K562 (cell line): ENCODE measurements around the gene ZFP36. TPM values are rescaled to one million over a fixed set of nuclear protein-coding genes. Genes with fewer than 3 reads are reported as not detected.

Experiments used
- ATAC-seq: fragments of 200-7000 bp; cut with Tn5 transposase; 3 replicates; pipeline ENCODE4 v1.9.1; 2020; ENCODE audit warnings: moderate library complexity
- BruUV-seq: library from RNA; stranded (reverse); fragments of 400-500 nt; replicated peaks from 2 replicates; lab custom pipeline; 2021; lab: Mats Ljungman, UMichigan
- CTCF ChIA-PET: fragments of 300-600 bp; formaldehyde crosslinking; extraction: SDS; loops from one replicate; lab custom pipeline; 2021; ENCODE audit warnings: low intra/inter-chr PET ratio; lab: Yijun Ruan, JAX
- POLR2A ChIA-PET: fragments of 300-600, 350-650 bp; sonication (Branson Sonifier 250); formaldehyde crosslinking; extraction: SDS; loops from one replicate; lab custom pipeline; 2021; ENCODE audit warnings: antibody characterized with exemption, inconsistent platforms; lab: Yijun Ruan, JAX
- DNase-seq, 4 experiments: peaks; one replicate each; pipeline versions ENCODE4 v3.0.0 to v3.0.0-alpha.2; 2011 to 2018; ENCODE audit warnings: low spot score in 3 of 4, mixed read lengths in 3 of 4; ENCODE audit errors: extremely low read depth in 1 of 4
- FAIRE-seq: peaks from 2 replicates; lab custom pipeline; 2011; peaks lifted over from hg19 to GRCh38; lab: Jason Lieb, UNC
- H2AFZ ChIP-seq: 2 replicates; pipeline ENCODE4 v1.6.0; 2011; ENCODE audit warnings: low read depth, low read length, control low read depth, inconsistent platforms
- H3K27ac ChIP-seq: fragments of 200-600 bp; 3 replicates; pipeline ENCODE4 v1.8.0; 2011; ENCODE audit warnings: low read depth, mild to moderate bottlenecking, control low read depth, inconsistent platforms, low read length, moderate library complexity, mixed read lengths; ENCODE audit errors: extremely low read depth
- H3K27me3 ChIP-seq, 2 experiments: fragments of 300-600 bp in 1 of 2; 2 replicates in 1 of 2; 3 replicates in 1 of 2; pipeline versions ENCODE4 v1.6.0 to v1.8.0; 2011; ENCODE audit warnings: inconsistent platforms in 2 of 2, low read length in 2 of 2, mild to moderate bottlenecking in 1 of 2, mixed read lengths in 1 of 2, moderate library complexity in 1 of 2; ENCODE audit not compliant: control insufficient read depth in 2 of 2, insufficient read depth in 2 of 2
- H3K36me3 ChIP-seq: fragments of 300-600 bp; 3 replicates; pipeline ENCODE4 v1.8.0; 2011; ENCODE audit warnings: mild to moderate bottlenecking, low read length, inconsistent platforms; ENCODE audit not compliant: control insufficient read depth, insufficient read depth
- H3K4me1 ChIP-seq, 2 experiments: fragments of 200-600 bp in 1 of 2; replicated peaks in 1 of 2; 2 replicates in 1 of 2; 3 replicates in 1 of 2; pipeline versions ENCODE4 v1.5.1 to v1.8.0; 2011; ENCODE audit warnings: inconsistent platforms in 2 of 2, low read length in 2 of 2, mild to moderate bottlenecking in 1 of 2, mixed read lengths in 1 of 2, moderate library complexity in 1 of 2; ENCODE audit not compliant: control insufficient read depth in 2 of 2, insufficient read depth in 2 of 2
- H3K4me2 ChIP-seq: 2 replicates; pipeline ENCODE4 v1.6.1; 2011; ENCODE audit warnings: low read length, control low read depth, inconsistent platforms, mixed read lengths; ENCODE audit not compliant: insufficient read depth
- H3K4me3 ChIP-seq: fragments of 200-600 bp; sonication (generic), shearing (Covaris generic); 2 replicates; pipeline ENCODE4 v1.5.1; 2016; ENCODE audit warnings: control low read depth, inconsistent platforms
- H3K79me2 ChIP-seq: fragments of 200-600 bp; 3 replicates; pipeline ENCODE4 v1.8.0; 2011; ENCODE audit warnings: low read length, inconsistent platforms; ENCODE audit not compliant: control insufficient read depth, insufficient read depth
- H3K9ac ChIP-seq, 2 experiments: 2 replicates each; pipeline versions ENCODE4 v1.6.0 to v1.6.1; 2011; ENCODE audit warnings: low read depth in 2 of 2, low read length in 2 of 2, control low read depth in 1 of 2, inconsistent platforms in 1 of 2, mild to moderate bottlenecking in 1 of 2, mixed read lengths in 1 of 2; ENCODE audit not compliant: insufficient read depth in 1 of 2
- H3K9me1 ChIP-seq: one replicate; pipeline ENCODE4 v1.6.0; 2011; ENCODE audit warnings: inconsistent platforms, mild to moderate bottlenecking, low read length, moderate library complexity; ENCODE audit not compliant: control insufficient read depth, insufficient read depth
- H3K9me3 ChIP-seq: replicated peaks from 2 replicates; pipeline ENCODE4 v1.5.1; 2011; ENCODE audit warnings: low read depth, low read length, inconsistent platforms; ENCODE audit not compliant: control insufficient read depth, insufficient read depth
- H4K20me1 ChIP-seq: replicated peaks from 2 replicates; pipeline ENCODE4 v1.6.1; 2011; ENCODE audit warnings: low read length, inconsistent platforms, mixed read lengths; ENCODE audit not compliant: control insufficient read depth, insufficient read depth
- ARID1B ChIP-seq: fragments of 450-650 bp; IDR thresholded peaks from 2 replicates; pipeline ENCODE4 v1.6.1; 2016; ENCODE audit warnings: antibody characterized with exemption, mild to moderate bottlenecking, inconsistent platforms
- CC2D1A ChIP-seq: fragments of 450-650 bp; IDR thresholded peaks from 2 replicates; pipeline ENCODE4 v1.6.1; 2017; ENCODE audit warnings: mild to moderate bottlenecking
- HBP1 ChIP-seq: fragments of 450-650 bp; formaldehyde crosslinking; IDR thresholded peaks from 2 replicates; pipeline ENCODE4 v1.4.0; 2022; ENCODE audit warnings: missing genetic modification characterization
- L3MBTL2 ChIP-seq: fragments of 450-650 bp; IDR thresholded peaks from 2 replicates; pipeline ENCODE4 v1.6.1; 2016; ENCODE audit warnings: mild to moderate bottlenecking, moderate library complexity
- LARP7 ChIP-seq: fragments of 450-650 bp; IDR thresholded peaks from 2 replicates; pipeline ENCODE4 v1.6.1; 2016
- MIER1 ChIP-seq: fragments of 450-650 bp; IDR thresholded peaks from 2 replicates; pipeline ENCODE4 v1.6.1; 2016; ENCODE audit warnings: antibody characterized with exemption, mild to moderate bottlenecking, low read depth
- NCOA1 ChIP-seq: fragments of 450-650 bp; IDR thresholded peaks from 2 replicates; pipeline ENCODE4 v1.6.1; 2016; ENCODE audit warnings: low read depth
- PYGO2 ChIP-seq: fragments of 450-650 bp; IDR thresholded peaks from 2 replicates; pipeline ENCODE4 v1.6.1; 2016; ENCODE audit warnings: mild to moderate bottlenecking, missing genetic modification characterization, moderate library complexity, missing compliant biosample characterization
- RBFOX2 ChIP-seq: fragments of 200-400 bp; formaldehyde crosslinking; IDR thresholded peaks from 2 replicates; pipeline ENCODE4 v1.6.1; 2017; ENCODE audit warnings: low read depth, mild to moderate bottlenecking, low read length, moderate library complexity
- RFX5 ChIP-seq: IDR thresholded peaks from 2 replicates; pipeline ENCODE4 v1.6.1; 2011; ENCODE audit warnings: low read depth, mild to moderate bottlenecking, improper control_type of control experiment, low read length
- SMARCA4 ChIP-seq: fragments of 450-650 bp; IDR thresholded peaks from 2 replicates; pipeline ENCODE4 v1.6.1; 2016
- SMARCE1 ChIP-seq: fragments of 450-650 bp; IDR thresholded peaks from 2 replicates; pipeline ENCODE4 v1.7.1; 2016; ENCODE audit warnings: mild to moderate bottlenecking
- SREBF1 ChIP-seq: fragments of 150-350 bp; IDR thresholded peaks from 2 replicates; pipeline ENCODE4 v1.6.1; 2014; ENCODE audit warnings: antibody characterized with exemption, low read depth, low read length, borderline replicate concordance
- XRCC3 ChIP-seq: fragments of 450-650 bp; IDR thresholded peaks from 2 replicates; pipeline ENCODE4 v1.6.1; 2017; ENCODE audit warnings: mild to moderate bottlenecking, moderate library complexity
- ZNF316 ChIP-seq: fragments of 450-650 bp; IDR thresholded peaks from 2 replicates; pipeline ENCODE4 v1.6.1; 2016
- WGBS: fragments of 100-300 bp; shearing (Covaris generic); methylation state at CpG from one replicate; pipeline ENCODE4 v1.1.6; 2016; ENCODE audit warnings: low coverage, mixed read lengths; ENCODE audit not compliant: insufficient coverage; ENCODE audit errors: missing lambda C conversion rate; 5-methylcytosine and 5-hydroxymethylcytosine counted together
- in situ Hi-C: fragments of 300-500 bp; cut with MboI; formaldehyde crosslinking; loops from 4 replicates; pipeline ENCODE4 v1.15.0; 2018; ENCODE audit warnings: inconsistent platforms, mixed read lengths
- intact Hi-C: fragments of 100-400 bp; cut with micrococcal nuclease; formaldehyde crosslinking; loops from 2 replicates; pipeline ENCODE4 v1.14.2; 2022
- polyA plus RNA-seq, 8 experiments: library from polyadenylated mRNA; depleted of rRNA in 4 of 8; stranded (reverse) in 5 of 8; unstranded in 3 of 8; fragments of >200 nt; fragmentation: Nextera tagmentation in 2 of 8; fragmentation: Illumina TruSeq in 1 of 8; extraction: Ambion mirVana in 2 of 8; extraction: Trizol in 1 of 8; gene quantifications; 2 replicates each; pipeline versions ENCODE4 v1.2.1 to v1.2.3, GENCODE V29; 2011 to 2014; ENCODE audit warnings: inconsistent platforms in 1 of 8, missing spikeins in 1 of 8
- total RNA-seq, 7 experiments: library from RNA; depleted of rRNA in 6 of 7; stranded (reverse); fragments of >200 nt in 6 of 7; fragmentation: Illumina TruSeq in 2 of 7; extraction: Trizol in 2 of 7; gene quantifications; 2 replicates each; pipeline versions ENCODE4 v1.2.1 to v1.2.3, GENCODE V29; 2011 to 2021; ENCODE audit warnings: low replicate concordance in 1 of 7
- TF ChIP-seq, protein P1 (sequence below): IDR thresholded peaks from 3 replicates; pipeline ENCODE4 v1.6.1; 2011; ENCODE audit warnings: borderline replicate concordance, mild to moderate bottlenecking, moderate library complexity; ENCODE audit not compliant: insufficient read length; ENCODE audit errors: extremely low read depth
- TF ChIP-seq, protein P2 (sequence below): fragments of 450-650 bp; formaldehyde crosslinking; IDR thresholded peaks from 2 replicates; pipeline ENCODE4 v1.4.0; 2020; ENCODE audit warnings: mild to moderate bottlenecking, moderate library complexity

Gene ZFP36
- total and polyA plus RNA-seq, 9 of the 15 experiments (the other 6 are each of a cell fraction or from before 2014, with no cell fraction given), result 1.0 to 20.1 (median 3.5) TPM

GRCh38 chr19:39436350-39436716 is 29.7 kb downstream of the ZFP36 start:
- Histone ChIP-seq H3K9me1 (no peaks in the 10 kb centered on the region), H3K9me3 (no peaks in the 10 kb centered on the region), H3K79me2 (peaks cover 32% of the 10 kb centered on the region), H3K4me2 (peak overlapping the region; percentile 82), H4K20me1 (peaks cover 21% of the 10 kb centered on the region), H2AFZ (peak overlapping the region; percentile 54), H3K27me3 (no peaks in the 10 kb centered on the region), H3K36me3 (peaks cover 37% of the 10 kb centered on the region), H3K4me3 (peak overlapping the region; percentile 100), H3K4me1 (peaks cover 19 to 23% of the 10 kb centered on the region in 2 experiments), H3K9ac (peak overlapping the region; percentile 81 to 99; a peak in 3 of 4 replicates), H3K27ac (peak overlapping the region; percentile 54)
- no peak for FAIRE-seq
- no peak for ATAC-seq
- ChIA-PET POLR2A (interaction anchor here (0.6 to 6.2 kb wide), 50 partner anchors 8 to 981 kb away, joined by 3 to 141 read pairs (median 4); partner anchors contain the start of genes DYRK1B, EID2B, MED29 and PAF1), CTCF (no interaction called here)
- in situ Hi-C loops (no loop called here), intact Hi-C loops (no loop called here)
- DNase-seq, result no peak
- TSS peak; percentile 99 for BruUV-seq
- WGBS, result 10% methylated on average over 2 of the region's 2 CpGs
- 0 out of 2 replicates have a peak, but pooled peaks have one; percentile 3 for TF ChIP-seq SREBF1
- 0 out of 2 replicates have a peak, but pooled peaks have one; percentile 31 for TF ChIP-seq MIER1
- peak; percentile 14; the same call in 1 of the 2 replicates for TF ChIP-seq NCOA1
- TF ChIP-seq XRCC3, result no peak
- peak; percentile 15; the same call in 1 of the 2 replicates for TF ChIP-seq SMARCA4
- peak; percentile 91; the same call in 1 of the 2 replicates for TF ChIP-seq CC2D1A
- TF ChIP-seq, protein P1, sequence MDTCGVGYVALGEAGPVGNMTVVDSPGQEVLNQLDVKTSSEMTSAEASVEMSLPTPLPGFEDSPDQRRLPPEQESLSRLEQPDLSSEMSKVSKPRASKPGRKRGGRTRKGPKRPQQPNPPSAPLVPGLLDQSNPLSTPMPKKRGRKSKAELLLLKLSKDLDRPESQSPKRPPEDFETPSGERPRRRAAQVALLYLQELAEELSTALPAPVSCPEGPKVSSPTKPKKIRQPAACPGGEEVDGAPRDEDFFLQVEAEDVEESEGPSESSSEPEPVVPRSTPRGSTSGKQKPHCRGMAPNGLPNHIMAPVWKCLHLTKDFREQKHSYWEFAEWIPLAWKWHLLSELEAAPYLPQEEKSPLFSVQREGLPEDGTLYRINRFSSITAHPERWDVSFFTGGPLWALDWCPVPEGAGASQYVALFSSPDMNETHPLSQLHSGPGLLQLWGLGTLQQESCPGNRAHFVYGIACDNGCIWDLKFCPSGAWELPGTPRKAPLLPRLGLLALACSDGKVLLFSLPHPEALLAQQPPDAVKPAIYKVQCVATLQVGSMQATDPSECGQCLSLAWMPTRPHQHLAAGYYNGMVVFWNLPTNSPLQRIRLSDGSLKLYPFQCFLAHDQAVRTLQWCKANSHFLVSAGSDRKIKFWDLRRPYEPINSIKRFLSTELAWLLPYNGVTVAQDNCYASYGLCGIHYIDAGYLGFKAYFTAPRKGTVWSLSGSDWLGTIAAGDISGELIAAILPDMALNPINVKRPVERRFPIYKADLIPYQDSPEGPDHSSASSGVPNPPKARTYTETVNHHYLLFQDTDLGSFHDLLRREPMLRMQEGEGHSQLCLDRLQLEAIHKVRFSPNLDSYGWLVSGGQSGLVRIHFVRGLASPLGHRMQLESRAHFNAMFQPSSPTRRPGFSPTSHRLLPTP, result no peak
- TF ChIP-seq ARID1B, result peak; percentile 16; the same call in 1 of the 2 replicates
- 0 out of 2 replicates have a peak, but pooled peaks have one; percentile 2 for TF ChIP-seq L3MBTL2
- TF ChIP-seq HBP1, result 0 out of 2 replicates have a peak, but pooled peaks have one; percentile 4
- TF ChIP-seq RBFOX2, result no peak
- TF ChIP-seq, protein P2, sequence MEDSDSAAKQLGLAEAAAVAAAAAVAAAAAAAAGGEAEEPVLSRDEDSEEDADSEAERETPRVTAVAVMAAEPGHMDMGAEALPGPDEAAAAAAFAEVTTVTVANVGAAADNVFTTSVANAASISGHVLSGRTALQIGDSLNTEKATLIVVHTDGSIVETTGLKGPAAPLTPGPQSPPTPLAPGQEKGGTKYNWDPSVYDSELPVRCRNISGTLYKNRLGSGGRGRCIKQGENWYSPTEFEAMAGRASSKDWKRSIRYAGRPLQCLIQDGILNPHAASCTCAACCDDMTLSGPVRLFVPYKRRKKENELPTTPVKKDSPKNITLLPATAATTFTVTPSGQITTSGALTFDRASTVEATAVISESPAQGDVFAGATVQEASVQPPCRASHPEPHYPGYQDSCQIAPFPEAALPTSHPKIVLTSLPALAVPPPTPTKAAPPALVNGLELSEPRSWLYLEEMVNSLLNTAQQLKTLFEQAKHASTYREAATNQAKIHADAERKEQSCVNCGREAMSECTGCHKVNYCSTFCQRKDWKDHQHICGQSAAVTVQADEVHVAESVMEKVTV, result no peak
- no peak for TF ChIP-seq PYGO2 (tag)
- peak; percentile 54 for TF ChIP-seq SMARCE1
- no peak for TF ChIP-seq RFX5
- 0 out of 2 replicates have a peak, but pooled peaks have one; percentile 2 for TF ChIP-seq ZNF316
- 0 out of 2 replicates have a peak, but pooled peaks have one; percentile 41 for TF ChIP-seq LARP7
